Activated naive CD8-positive, alpha-beta T cell treated with anti-CD3 and anti-CD28 coated beads, Interleukin-2, amount 50 U/mL, for 24 hours (primary cell): Measurements from ENCODE around the gene ZNF813.
"Not testable (repeated sequence)": the region's sequence is repeated elsewhere in the genome, so short reads cannot be mapped to it uniquely, and the experiment has no call there.

ENCODE experiments used
- ATAC-seq: fragments of 150-1000 bp; cut with Tn5 transposase; one replicate; pipeline ENCODE4 v1.10.0; 2021
- DNase-seq: peaks from one replicate; pipeline ENCODE4 v3.0.0; 2021
- H3K27ac Mint-ChIP-seq: one replicate; pipeline ENCODE4 v1.8.0; 2021; ENCODE audit warnings: mild to moderate bottlenecking, mixed read lengths
- H3K27me3 Mint-ChIP-seq: one replicate; pipeline ENCODE4 v1.8.0; 2021; ENCODE audit warnings: mixed read lengths
- H3K36me3 Mint-ChIP-seq: one replicate; pipeline ENCODE4 v1.8.0; 2021; ENCODE audit warnings: low read depth, mixed read lengths
- H3K4me1 Mint-ChIP-seq: one replicate; pipeline ENCODE4 v1.8.0; 2021; ENCODE audit warnings: mixed read lengths
- H3K4me3 Mint-ChIP-seq: one replicate; pipeline ENCODE4 v1.8.0; 2021; ENCODE audit warnings: mild to moderate bottlenecking, moderate library complexity, mixed read lengths
- H3K9me3 Mint-ChIP-seq: one replicate; pipeline ENCODE4 v1.8.0; 2021; ENCODE audit warnings: mixed read lengths

Gene ZNF813

DNA sequence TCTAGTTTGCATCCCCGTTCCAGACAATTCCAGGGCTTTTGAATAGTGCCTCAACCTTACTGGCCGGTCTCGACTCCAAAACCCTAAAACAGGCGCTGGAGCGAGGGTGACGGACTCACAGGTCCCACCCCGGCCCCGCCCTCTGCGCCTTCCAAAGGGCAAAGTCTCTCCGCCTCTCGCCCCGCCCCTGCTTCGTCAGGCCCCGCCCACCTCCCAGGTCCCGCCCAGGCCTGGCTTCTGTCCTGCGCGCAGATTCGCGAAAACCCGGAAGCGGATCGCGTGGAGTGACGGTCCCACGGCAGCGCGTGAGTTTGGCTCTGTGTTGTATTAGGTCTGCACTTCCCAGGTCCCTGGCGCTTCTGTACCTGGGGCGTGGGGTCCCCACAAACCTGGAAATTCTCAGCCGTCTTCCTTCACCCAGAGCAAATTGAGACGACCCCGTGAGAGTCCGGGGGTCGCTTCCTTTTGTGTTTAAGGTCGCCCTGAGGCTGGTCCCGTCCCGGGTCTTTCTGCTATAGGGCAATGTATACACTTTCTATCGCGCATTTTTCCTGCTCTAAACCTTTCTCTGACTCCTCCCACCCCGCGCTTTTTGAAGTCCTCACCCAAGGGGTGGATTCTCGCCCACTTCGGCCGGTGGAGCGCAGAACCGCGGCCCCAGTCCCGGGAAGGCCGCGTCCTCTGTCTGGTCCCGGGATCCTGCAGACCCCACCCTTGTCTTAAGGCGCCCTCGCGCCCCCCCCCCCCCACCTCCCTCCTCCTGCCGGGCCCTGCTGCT lies at the start of gene ZNF813:
ZNF813 (plus strand) TSS at position 249 of the 778 bp plus-strand sequence. CDS start 16,090 bp downstream, outside the sequence.
- H3K4me3 Mint-ChIP-seq = peak within 1 kb of the TSS; percentile 88
- peaks cover 45% of the 10 kb centered on the region for H3K36me3 Mint-ChIP-seq
- H3K4me1 Mint-ChIP-seq = peaks cover 23% of the 10 kb centered on the region
- H3K9me3 Mint-ChIP-seq = peaks cover 36% of the 10 kb centered on the region
- peaks cover 26% of the 10 kb centered on the region for H3K27me3 Mint-ChIP-seq
- ATAC-seq (peak; percentile 96), DNase-seq (peak; percentile 97)
- peak within 1 kb of the TSS; percentile 80 for H3K27ac Mint-ChIP-seq

DNA sequence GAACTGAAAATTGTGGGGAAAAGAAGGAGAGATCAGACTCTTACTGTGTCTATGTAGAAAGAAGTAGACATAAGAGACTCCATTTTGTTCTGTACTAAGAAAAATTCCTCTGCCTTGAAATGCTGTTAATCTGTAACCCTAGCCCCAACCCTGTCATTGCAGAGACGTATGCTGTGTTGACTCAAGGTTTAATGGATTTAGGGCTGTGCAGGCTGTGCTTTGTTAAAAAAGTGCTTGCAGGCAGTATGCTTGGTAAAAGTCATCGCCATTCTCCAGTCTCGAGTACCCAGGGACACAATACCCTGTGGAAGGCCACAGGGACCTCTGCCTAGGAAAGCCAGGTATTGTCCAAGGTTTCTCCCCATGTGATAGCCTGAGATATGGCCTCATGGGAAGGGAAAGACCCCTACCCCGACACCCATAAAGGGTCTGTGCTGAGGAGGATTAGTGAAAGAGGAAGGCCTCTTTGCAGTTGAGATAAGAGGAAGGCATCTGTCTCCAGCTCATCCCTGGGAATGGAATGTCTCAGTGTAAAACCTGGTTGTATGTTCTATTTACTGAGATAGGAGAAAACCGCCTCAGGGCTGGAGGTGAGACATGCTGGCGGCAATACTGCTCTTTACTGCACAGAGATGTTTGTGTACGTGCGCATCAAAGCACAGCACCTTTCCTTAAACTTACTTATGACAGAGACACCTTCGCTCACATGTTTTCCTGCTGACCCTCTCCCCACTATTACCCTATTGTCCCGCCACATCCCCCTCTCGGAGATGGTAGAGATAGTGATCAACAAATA lies 46.8 kb upstream of the ZNF813 start:
- ATAC-seq, H3K4me3 Mint-ChIP-seq, H3K27me3 Mint-ChIP-seq, H3K27ac Mint-ChIP-seq, H3K36me3 Mint-ChIP-seq, DNase-seq, H3K4me1 Mint-ChIP-seq: not testable (repeated sequence)
- H3K9me3 Mint-ChIP-seq = peaks cover 25% of the 10 kb centered on the region

DNA sequence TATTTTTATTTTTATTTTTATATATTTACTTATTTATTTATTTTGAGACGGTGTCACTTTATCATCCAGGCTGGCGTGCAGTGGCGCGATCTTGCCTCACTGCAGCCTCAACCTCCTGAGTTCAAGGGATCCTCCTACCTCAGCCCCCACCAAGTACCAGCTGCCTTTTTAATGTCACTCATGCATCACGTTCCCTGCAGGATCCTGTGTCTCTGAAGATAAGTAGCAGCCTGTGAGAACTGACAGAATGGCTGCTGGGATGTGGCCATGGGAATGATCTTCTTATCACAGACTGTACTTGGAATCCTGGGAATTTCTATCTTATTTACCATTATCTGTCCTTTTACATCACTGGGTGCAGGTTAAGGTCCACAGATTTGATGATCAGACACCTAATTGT lies 45.0 kb upstream of the ZNF813 start:
- peaks cover 4% of the 10 kb centered on the region for H3K36me3 Mint-ChIP-seq
- no peak overlapping the region for H3K4me3 Mint-ChIP-seq
- DNase-seq (no peak), ATAC-seq (no peak)
- no peak overlapping the region for H3K27ac Mint-ChIP-seq
- no peaks in the 10 kb centered on the region for H3K27me3 Mint-ChIP-seq
- H3K9me3 Mint-ChIP-seq = peaks cover 16% of the 10 kb centered on the region
- no peaks in the 10 kb centered on the region for H3K4me1 Mint-ChIP-seq

DNA sequence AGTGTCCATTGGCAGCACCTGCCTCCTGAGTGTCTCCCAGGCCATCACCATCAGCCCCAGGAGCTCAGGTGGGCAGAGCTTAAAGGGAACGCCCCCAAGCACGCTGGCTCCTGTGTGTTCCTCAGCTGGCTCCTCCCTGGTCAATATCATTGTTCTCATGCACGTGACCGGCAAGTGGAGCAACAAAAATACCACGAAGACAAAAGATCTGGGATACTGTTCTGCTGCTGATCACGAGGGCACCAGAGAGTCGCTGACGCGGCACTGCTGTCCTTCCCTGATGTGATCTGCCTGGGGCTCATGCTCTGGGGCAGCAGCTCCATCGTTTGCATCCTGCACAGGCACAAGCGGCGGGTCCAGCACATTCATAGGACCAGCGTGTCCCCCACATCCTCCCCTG lies 44.5 kb upstream of the ZNF813 start:
- not testable (repeated sequence) for H3K27me3 Mint-ChIP-seq, H3K4me3 Mint-ChIP-seq, H3K36me3 Mint-ChIP-seq, ATAC-seq, H3K27ac Mint-ChIP-seq, H3K4me1 Mint-ChIP-seq, DNase-seq
- H3K9me3 Mint-ChIP-seq = peaks cover 14% of the 10 kb centered on the region

DNA sequence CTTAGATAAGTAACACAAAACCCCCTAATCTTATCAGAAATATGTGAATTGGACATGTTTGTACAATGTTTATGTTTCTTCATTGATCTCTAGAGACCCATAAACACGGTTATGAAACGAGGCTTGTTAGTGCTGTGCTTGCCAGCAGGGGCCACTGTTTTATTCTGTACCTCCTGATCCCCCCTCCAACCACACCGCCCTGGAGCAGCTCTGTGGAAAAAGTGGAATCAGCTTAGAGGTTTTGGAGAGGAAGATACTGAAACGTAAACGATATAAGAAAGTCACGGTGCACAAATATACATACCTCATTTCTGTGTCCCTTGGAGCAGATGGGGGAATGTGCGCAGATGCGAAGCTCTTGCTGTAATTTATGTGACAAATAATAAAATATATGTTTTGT lies 43.9 kb upstream of the ZNF813 start:
- H3K36me3 Mint-ChIP-seq, DNase-seq, H3K27me3 Mint-ChIP-seq, H3K27ac Mint-ChIP-seq, ATAC-seq, H3K4me3 Mint-ChIP-seq, H3K4me1 Mint-ChIP-seq: not testable (repeated sequence)
- peaks cover 14% of the 10 kb centered on the region for H3K9me3 Mint-ChIP-seq

DNA sequence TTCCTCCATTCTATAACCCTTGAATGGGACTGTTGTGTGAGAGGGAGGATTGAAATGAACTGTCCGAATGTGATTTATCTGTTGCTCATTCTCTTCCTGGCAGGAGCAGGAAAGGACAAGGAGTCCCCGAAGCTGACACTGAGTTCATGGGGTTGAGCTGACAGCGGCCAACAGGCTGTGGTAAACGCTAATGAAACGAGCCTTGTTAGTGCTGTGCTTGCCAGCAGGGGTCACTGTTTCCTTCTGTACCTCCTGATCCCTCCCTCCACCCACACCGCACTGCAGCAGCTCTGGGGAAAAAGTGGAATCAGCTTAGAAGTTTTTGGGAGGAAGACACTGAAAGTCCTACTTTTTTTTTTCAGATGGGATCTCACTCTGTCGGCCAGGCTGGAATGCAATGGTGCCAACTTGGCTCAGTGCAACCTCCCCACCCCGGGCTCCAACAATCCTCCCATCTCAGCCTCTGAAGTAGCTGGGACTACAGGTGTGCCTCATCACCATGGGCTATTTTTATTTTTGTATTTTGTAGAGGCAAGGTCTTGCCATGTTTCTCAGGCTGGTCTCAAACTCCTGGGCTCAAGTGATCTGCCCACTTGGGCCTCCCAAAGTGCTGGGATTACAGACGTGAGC lies 42.5 kb upstream of the ZNF813 start:
- H3K4me1 Mint-ChIP-seq = no peaks in the 10 kb centered on the region
- no peaks in the 10 kb centered on the region for H3K27me3 Mint-ChIP-seq
- DNase-seq (peak; percentile 68), ATAC-seq (no peak)
- H3K27ac Mint-ChIP-seq = no peak overlapping the region
- H3K9me3 Mint-ChIP-seq = peaks cover 7% of the 10 kb centered on the region
- H3K4me3 Mint-ChIP-seq = no peak overlapping the region
- H3K36me3 Mint-ChIP-seq = no peaks in the 10 kb centered on the region

DNA sequence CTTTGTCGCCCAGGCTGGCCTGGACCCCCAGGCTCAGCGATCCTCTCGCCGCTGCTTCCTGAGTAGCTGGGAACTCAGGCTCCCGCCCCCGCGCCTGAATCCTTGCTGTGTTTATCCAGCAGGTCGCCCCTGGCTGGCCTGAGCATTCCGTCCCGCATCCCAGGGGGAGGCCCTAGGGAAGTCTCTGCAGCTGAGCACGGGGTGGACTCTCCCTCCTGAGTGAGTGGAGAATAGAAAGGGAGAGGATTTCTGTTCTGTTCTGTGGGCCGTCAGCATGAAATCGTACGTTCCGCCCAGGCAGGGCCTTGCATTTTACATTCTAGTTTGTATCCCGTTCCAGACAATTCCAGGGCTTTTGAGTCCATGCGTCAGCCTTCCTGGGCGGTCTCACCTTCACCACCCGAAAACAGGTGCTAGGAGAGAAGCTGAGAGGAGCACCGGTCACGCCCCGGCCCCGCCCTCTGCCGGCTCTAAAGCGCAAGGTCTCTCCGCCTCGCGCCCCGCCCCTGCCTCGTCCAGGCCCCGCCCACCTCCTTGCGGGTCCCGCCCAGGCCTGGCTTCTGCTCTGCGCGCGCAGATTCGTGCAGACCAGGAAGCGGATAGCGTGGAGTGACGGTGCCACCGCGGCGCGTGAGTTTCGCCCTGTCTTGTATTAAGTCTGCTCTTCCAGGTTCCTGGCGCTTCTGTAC lies 36.0 kb upstream of the ZNF813 start, which contains the start of gene ZNF761:
ZNF761 (plus strand) TSS at position 586 of the 689 bp plus-strand sequence. CDS start 15,285 bp downstream, outside the sequence.
- ATAC-seq (peak; percentile 99), DNase-seq (peak; percentile 98)
- peaks cover 38% of the 10 kb centered on the region for H3K36me3 Mint-ChIP-seq

DNA sequence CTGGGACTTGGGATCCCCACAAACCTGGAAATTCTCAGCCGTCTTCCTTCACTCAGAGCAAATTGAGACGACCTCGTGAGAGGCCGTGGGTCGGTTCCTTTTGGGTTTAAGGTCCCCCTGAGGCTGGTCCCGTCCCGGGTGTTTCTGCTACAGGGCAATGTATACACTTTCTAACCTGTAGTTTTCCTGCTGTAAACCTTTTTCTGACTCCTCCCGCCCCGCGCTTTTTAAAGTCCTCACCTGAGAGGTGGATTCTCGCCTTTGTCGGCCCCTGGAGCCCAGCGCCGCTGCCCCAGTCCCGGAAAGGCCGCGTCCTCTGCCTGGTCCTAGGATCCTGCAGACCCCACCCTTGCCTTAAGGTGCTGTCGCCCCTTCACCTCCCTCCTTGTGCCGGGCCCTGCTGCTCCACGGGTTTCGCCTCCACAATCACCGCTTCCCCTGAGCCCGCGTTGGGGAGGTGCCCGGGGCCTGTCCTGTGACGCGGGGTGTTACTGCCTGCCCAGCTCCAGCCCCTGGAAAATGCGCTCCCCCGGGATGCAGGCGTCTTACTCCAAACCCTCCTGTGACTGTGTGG lies 35.4 kb upstream of the ZNF813 start:
- peak overlapping the region; percentile 93 for H3K4me3 Mint-ChIP-seq
- H3K9me3 Mint-ChIP-seq = peaks cover 15% of the 10 kb centered on the region
- H3K4me1 Mint-ChIP-seq = peaks cover 16% of the 10 kb centered on the region
- H3K27ac Mint-ChIP-seq = peak overlapping the region; percentile 92
- ATAC-seq (peak; percentile 16), DNase-seq (peak; percentile 23)
- H3K36me3 Mint-ChIP-seq = peaks cover 44% of the 10 kb centered on the region
- H3K27me3 Mint-ChIP-seq = no peaks in the 10 kb centered on the region

More for the DNA sequence above, 36.0 kb upstream of the ZNF813 start, which contains the start of gene ZNF761:
- H3K4me3 Mint-ChIP-seq = peak within 1 kb of the TSS; percentile 93
- no peaks in the 10 kb centered on the region for H3K27me3 Mint-ChIP-seq
- peaks cover 16% of the 10 kb centered on the region for H3K4me1 Mint-ChIP-seq
- H3K27ac Mint-ChIP-seq = peak within 1 kb of the TSS; percentile 92
- peaks cover 13% of the 10 kb centered on the region for H3K9me3 Mint-ChIP-seq

DNA sequence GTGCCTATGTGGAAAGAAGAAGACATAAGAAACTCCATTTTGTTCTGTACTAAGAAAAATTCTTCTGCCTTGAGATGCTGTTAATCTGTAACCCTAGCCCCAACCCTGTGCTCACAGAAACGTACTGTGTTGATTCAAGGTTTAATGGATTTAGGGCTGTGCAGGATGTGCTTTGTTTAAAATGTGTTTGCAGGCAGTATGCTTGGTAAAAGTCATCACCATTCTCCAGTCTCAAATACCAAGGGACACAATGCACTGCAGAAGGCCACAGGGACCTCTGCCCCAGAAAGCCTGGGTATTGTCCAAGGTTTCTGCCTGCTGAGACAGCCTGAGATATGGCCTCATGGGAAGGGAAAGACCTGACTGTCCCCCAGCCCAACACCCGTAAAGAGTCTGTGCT lies 23.7 kb upstream of the ZNF813 start:
- peaks cover 39% of the 10 kb centered on the region for H3K9me3 Mint-ChIP-seq
- H3K4me1 Mint-ChIP-seq, H3K4me3 Mint-ChIP-seq, ATAC-seq, H3K27me3 Mint-ChIP-seq, H3K27ac Mint-ChIP-seq, DNase-seq: not testable (repeated sequence)
- peaks cover 91% of the 10 kb centered on the region for H3K36me3 Mint-ChIP-seq

DNA sequence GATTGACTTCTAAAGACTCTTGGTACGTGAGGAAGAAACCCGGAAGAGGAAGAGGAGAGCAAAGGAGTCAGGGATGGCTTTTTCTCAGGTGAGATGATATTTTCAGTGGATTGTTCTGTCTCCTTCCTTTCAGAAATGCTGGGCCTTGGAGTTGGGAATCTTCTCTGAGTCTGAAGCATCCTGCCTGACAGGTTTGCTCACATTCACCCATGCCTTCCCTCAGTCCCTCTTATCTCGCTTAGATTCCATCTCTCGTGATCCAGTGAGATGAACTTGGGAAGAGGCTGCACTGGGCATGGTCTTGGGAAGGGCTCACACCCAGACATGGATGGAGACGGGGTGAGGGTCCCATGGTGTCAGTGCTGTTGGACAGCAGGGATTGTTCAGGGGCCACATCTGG lies 20.3 kb upstream of the ZNF813 start:
- DNase-seq, ATAC-seq, H3K27ac Mint-ChIP-seq, H3K27me3 Mint-ChIP-seq, H3K4me3 Mint-ChIP-seq, H3K4me1 Mint-ChIP-seq: not testable (repeated sequence)
- peaks cover 91% of the 10 kb centered on the region for H3K36me3 Mint-ChIP-seq
- peaks cover 54% of the 10 kb centered on the region for H3K9me3 Mint-ChIP-seq

DNA sequence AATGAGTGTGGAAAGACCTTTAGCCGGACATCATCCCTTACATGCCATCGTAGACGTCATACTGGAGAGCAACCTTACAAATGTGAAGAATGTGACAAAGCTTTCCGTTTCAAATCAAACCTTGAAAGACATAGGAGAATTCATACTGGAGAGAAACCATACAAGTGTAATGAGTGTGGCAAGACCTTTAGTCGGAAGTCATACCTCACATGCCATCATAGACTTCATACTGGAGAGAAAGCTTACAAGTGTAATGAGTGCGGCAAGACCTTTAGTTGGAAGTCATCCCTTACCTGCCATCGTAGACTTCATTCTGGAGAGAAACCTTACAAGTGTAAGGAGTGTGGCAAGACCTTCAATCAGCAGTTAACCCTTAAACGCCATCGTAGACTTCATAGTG lies 11.7 kb upstream of the ZNF813 start:
- no peak overlapping the region for H3K27ac Mint-ChIP-seq
- no peak overlapping the region for H3K4me3 Mint-ChIP-seq
- DNase-seq = no peak
- H3K4me1 Mint-ChIP-seq = no peaks in the 10 kb centered on the region
- ATAC-seq = no peak
- peaks cover 76% of the 10 kb centered on the region for H3K9me3 Mint-ChIP-seq
- no peaks in the 10 kb centered on the region for H3K27me3 Mint-ChIP-seq
- H3K36me3 Mint-ChIP-seq = peaks cover 87% of the 10 kb centered on the region

DNA sequence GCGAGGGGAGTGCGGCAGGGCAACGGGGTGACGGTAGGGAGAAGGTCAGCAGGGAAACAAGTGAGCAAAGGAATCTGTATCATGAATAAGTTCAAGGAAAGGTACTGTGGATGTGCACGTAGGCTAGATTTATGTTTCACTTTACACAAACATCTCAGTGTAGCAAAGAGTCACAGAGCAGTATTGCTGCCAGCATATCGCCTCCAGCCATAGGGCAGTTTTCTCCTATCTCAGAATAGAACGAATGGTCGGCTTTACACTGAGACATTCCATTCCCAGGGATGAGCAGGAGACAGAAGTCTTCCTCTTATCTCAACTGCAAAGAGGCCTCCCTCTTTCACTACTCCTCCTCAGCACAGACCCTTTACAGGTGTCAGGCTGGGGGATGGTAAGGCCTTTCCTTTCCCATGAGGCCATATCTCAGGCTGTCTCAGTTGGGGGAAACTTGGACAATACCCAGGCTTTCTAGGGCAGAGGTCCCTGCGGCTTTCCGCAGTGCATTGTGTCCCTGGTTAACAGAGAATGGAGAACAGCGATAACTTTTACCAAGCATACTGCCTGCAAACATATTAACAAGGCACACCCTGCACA lies 7.3 kb upstream of the ZNF813 start:
- H3K27me3 Mint-ChIP-seq = peaks cover 18% of the 10 kb centered on the region
- H3K27ac Mint-ChIP-seq, ATAC-seq, H3K4me1 Mint-ChIP-seq, H3K4me3 Mint-ChIP-seq, DNase-seq: not testable (repeated sequence)
- H3K36me3 Mint-ChIP-seq = peaks cover 64% of the 10 kb centered on the region
- H3K9me3 Mint-ChIP-seq = peaks cover 67% of the 10 kb centered on the region

DNA sequence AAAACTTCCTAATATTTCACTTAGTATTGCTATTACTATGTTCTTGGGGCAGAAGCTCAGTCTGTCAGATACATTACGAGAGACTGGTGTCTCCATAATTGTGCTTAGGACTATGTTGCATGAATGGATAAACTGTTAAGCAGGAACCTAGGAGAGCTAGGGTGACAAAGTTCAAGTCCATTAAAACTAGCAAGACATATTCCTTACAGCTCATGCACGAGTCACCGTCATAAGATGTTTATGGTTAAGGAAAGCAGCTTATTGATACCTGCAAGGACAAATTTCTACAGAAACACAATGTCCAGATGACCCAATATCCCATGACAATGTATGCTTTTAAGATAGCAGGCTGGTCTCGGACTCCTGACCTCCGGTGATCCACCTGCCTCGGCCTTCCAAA lies 5.7 kb upstream of the ZNF813 start:
- peaks cover 58% of the 10 kb centered on the region for H3K9me3 Mint-ChIP-seq
- no peak overlapping the region for H3K27ac Mint-ChIP-seq
- no peak for DNase-seq
- peaks cover 47% of the 10 kb centered on the region for H3K36me3 Mint-ChIP-seq
- H3K4me1 Mint-ChIP-seq = peaks cover 4% of the 10 kb centered on the region
- no peak overlapping the region for H3K4me3 Mint-ChIP-seq
- peaks cover 27% of the 10 kb centered on the region for H3K27me3 Mint-ChIP-seq
- no peak for ATAC-seq
